Measurements from ENCODE around the gene KANSL1L. TPM values are rescaled to one million over a fixed set of nuclear protein-coding genes. Genes with fewer than 3 reads are reported as not detected.

Gene KANSL1L
- total and polyA plus RNA-seq, 10 of the 15 experiments (the other 5 are each of a cell fraction or from before 2014, with no cell fraction given) = 1.2 to 9.5 (median 3.7) TPM

- TF ChIP-seq CUX1 (IDR thresholded peaks at IDR 0.05; ENCODE audit: insufficient replicate concordance, low read depth, low read length) (no peak), POU2F2 (IDR thresholded peaks at IDR 0.05; ENCODE audit: borderline replicate concordance, low read depth, low read length) (no peak), SMC3 (IDR thresholded peaks at IDR 0.05; ENCODE audit: borderline replicate concordance, low read length) (no peak), ZBED1 (IDR thresholded peaks at IDR 0.05; ENCODE audit: borderline replicate concordance) (0 out of 2 replicates have a peak, but pooled peaks have one; percentile 29), NFYA (IDR thresholded peaks at IDR 0.05; ENCODE audit: borderline replicate concordance, low read depth, low read length) (no peak), EP300 (IDR thresholded peaks at IDR 0.05; ENCODE audit: borderline replicate concordance in 1 of 2, control insufficient read depth in 1 of 2, low read depth in 2 of 2, low read length in 2 of 2) (0 out of 4 replicates have a peak, but pooled peaks of 1 of the 2 experiments have one; percentile 10), RB1 (IDR thresholded peaks at IDR 0.05; ENCODE audit: borderline replicate concordance) (no peak), SMAD5 (IDR thresholded peaks at IDR 0.05; ENCODE audit: low read depth) (0 out of 2 replicates have a peak, but pooled peaks have one; percentile 38), YY1 (IDR thresholded peaks at IDR 0.05; ENCODE audit: low read depth, low read length) (no peak), GABPA (IDR thresholded peaks at IDR 0.05; ENCODE audit: low read depth) (0 out of 2 replicates have a peak, but pooled peaks have one; percentile 10), IKZF2 (IDR thresholded peaks at IDR 0.05) (peak; percentile 53 to 62; a peak in 2 of 4 replicates), BCL11A (IDR thresholded peaks at IDR 0.05; ENCODE audit: low read depth, low read length) (no peak), MXI1 (IDR thresholded peaks at IDR 0.05; ENCODE audit: low read depth, low read length) (no peak; the same call in 1 of the 2 replicates), BCL3 (IDR thresholded peaks at IDR 0.05; ENCODE audit: borderline replicate concordance, insufficient read depth, low read depth, low read length, poor library complexity, severe bottlenecking) (no peak)
These were observed 1.1 kb downstream of the KANSL1L start (continued) for GRCh38 chr2:210170196-210170445.
